ENCODE measurements around the gene BHLHE40. TPM values are rescaled to one million over a fixed set of nuclear protein-coding genes. Genes with fewer than 3 reads are reported as not detected.
A peak's percentile ranks its signal among the peaks of the same experiment; 100 is the strongest.

Gene BHLHE40
- total RNA-seq, 1 experiment from 2014 or later: 81.6 TPM

DNA sequence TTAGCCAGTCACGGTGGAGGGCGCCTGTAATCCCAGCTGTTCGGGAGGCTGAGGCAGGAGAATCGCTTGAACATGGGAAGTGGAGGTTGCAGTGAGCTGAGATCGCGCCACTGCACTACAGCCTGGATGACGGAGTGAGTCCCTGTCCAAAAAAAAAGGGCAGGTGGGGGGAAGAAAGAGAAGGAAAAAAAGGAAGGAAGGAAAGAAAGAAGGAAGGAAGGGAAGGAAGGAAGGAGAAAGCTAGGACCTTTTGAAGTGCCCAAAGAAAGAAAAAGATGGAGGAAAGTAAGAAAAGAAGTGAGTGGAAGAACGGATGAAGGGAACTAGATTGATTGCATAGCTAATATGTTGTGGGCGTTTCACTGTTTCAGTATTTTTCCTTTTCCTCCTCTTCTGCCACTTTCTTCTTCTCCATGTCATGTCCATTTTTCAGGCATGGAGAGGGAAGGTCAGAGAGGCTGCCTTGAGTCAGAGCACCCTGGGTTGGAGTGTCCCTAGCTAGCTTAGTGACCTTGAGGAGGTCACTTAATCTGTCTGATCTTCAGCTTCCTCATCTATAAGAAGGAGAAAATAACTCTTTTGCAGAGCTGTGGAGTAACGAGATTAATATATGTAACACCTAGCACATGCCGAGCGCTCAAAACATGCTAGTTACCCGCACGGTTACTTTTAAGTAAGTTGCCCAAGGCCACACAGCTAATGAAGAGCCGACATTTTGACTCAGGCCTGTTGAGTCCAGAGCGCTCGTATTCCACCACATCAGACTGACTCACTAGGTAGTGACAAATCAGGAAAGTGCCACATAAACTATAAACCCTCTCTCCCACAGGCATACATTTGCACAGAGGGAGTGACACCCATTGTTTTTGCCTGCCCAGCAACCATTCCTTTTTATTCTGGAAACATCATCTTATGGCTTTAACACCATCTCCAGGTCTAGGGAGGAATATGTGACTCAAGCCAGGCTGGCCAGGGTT lies 42.2 kb downstream of the BHLHE40 start:
- Histone ChIP-seq H3K4me3 (replicated peaks in 1 of 2; ENCODE audit: low read depth in 1 of 2, low read length in 2 of 2) (peak overlapping the region in 1 of 2 experiments; percentile 2; a peak in 1 of 4 replicates), H2AFZ (ENCODE audit: low read depth, low read length, poor library complexity, severe bottlenecking) (peak overlapping the region; percentile 10), H3K27ac (ENCODE audit: low read depth, low read length) (peak overlapping the region; percentile 68), H3K4me1 (ENCODE audit: control insufficient read depth in 1 of 2, insufficient read depth in 2 of 2, low read length in 2 of 2) (peaks cover 77 to 98% of the 10 kb centered on the region in 2 experiments), H3K36me3 (ENCODE audit: control insufficient read depth in 1 of 2, insufficient read depth in 2 of 2, low read length in 2 of 2) (no peaks in the 10 kb centered on the region), H4K20me1 (ENCODE audit: insufficient read depth) (no peaks in the 10 kb centered on the region), H3K9me3 (ENCODE audit: control insufficient read depth in 1 of 2, insufficient read depth in 1 of 2, low read depth in 1 of 2, low read length in 2 of 2) (no peaks in the 10 kb centered on the region), H3K9me2 (ENCODE audit: insufficient read depth) (no peaks in the 10 kb centered on the region), H3K4me2 (ENCODE audit: low read length) (peak overlapping the region; percentile 70), H3K27me3 (ENCODE audit: insufficient read depth, low read length) (no peaks in the 10 kb centered on the region), H3K9ac (ENCODE audit: low read length) (peak overlapping the region; percentile 34), H3K79me2 (ENCODE audit: insufficient read depth, low read length) (no peaks in the 10 kb centered on the region)
- ATAC-seq (peak; percentile 37), DNase-seq (ENCODE audit: low read depth, low spot score) (peak; percentile 80)
- ChIA-PET POLR2A (interaction anchor here (1.0 to 3.9 kb wide), 8 partner anchors 9 to 161 kb away, joined by 3 to 39 read pairs (median 6); partner anchors contain the start of gene BHLHE40), RAD21 (ENCODE audit: low non-redundant PET in 1 of 2, low total read pairs in 2 of 2, uncharacterized antibody in 2 of 2, unreplicated experiment in 2 of 2) (interaction anchor here in 1 of 2 experiments (1.1 to 1.4 kb wide), 2 partner anchors 39 to 42 kb away, joined by 3 read pairs; partner anchors contain the start of gene BHLHE40), CTCF (interaction anchor here (0.9 to 3.4 kb wide), 4 partner anchors 8 to 310 kb away, joined by 3 to 18 read pairs (median 4); no protein-coding TSS in a partner anchor)
- intact Hi-C loops (cut with micrococcal nuclease): loop anchor here (10.0 kb wide), 1 partner anchor 187 kb away; no protein-coding TSS in a partner anchor
- BruUV-seq (replicated peaks): no TSS peak
- no peak for TF ChIP-seq SP1 (IDR thresholded peaks at IDR 0.05; ENCODE audit: low read depth)
- TF ChIP-seq POLR2AphosphoS5 (IDR thresholded peaks at IDR 0.05; ENCODE audit: low read depth, low read length): peak; percentile 66
- TF ChIP-seq EGR1 (IDR thresholded peaks at IDR 0.05; ENCODE audit: low read depth): no peak
- TF ChIP-seq, protein P1, sequence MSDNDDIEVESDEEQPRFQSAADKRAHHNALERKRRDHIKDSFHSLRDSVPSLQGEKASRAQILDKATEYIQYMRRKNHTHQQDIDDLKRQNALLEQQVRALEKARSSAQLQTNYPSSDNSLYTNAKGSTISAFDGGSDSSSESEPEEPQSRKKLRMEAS (IDR thresholded peaks at IDR 0.05): no peak
- TF ChIP-seq ZFX (IDR thresholded peaks at IDR 0.05): no peak
- TF ChIP-seq, protein P2, sequence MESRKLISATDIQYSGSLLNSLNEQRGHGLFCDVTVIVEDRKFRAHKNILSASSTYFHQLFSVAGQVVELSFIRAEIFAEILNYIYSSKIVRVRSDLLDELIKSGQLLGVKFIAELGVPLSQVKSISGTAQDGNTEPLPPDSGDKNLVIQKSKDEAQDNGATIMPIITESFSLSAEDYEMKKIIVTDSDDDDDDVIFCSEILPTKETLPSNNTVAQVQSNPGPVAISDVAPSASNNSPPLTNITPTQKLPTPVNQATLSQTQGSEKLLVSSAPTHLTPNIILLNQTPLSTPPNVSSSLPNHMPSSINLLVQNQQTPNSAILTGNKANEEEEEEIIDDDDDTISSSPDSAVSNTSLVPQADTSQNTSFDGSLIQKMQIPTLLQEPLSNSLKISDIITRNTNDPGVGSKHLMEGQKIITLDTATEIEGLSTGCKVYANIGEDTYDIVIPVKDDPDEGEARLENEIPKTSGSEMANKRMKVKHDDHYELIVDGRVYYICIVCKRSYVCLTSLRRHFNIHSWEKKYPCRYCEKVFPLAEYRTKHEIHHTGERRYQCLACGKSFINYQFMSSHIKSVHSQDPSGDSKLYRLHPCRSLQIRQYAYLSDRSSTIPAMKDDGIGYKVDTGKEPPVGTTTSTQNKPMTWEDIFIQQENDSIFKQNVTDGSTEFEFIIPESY (IDR thresholded peaks at IDR 0.05; ENCODE audit: extremely low read depth, insufficient replicate concordance, low read length): peak; percentile 47
- TF ChIP-seq YY1 (IDR thresholded peaks at IDR 0.05; ENCODE audit: extremely low read depth, insufficient replicate concordance, low read depth, low read length): peak; percentile 88
- TF ChIP-seq TCF7L2 (IDR thresholded peaks at IDR 0.05; ENCODE audit: borderline replicate concordance, extremely low read depth, insufficient read depth, insufficient read length): peak; percentile 78
- TF ChIP-seq, protein P3, sequence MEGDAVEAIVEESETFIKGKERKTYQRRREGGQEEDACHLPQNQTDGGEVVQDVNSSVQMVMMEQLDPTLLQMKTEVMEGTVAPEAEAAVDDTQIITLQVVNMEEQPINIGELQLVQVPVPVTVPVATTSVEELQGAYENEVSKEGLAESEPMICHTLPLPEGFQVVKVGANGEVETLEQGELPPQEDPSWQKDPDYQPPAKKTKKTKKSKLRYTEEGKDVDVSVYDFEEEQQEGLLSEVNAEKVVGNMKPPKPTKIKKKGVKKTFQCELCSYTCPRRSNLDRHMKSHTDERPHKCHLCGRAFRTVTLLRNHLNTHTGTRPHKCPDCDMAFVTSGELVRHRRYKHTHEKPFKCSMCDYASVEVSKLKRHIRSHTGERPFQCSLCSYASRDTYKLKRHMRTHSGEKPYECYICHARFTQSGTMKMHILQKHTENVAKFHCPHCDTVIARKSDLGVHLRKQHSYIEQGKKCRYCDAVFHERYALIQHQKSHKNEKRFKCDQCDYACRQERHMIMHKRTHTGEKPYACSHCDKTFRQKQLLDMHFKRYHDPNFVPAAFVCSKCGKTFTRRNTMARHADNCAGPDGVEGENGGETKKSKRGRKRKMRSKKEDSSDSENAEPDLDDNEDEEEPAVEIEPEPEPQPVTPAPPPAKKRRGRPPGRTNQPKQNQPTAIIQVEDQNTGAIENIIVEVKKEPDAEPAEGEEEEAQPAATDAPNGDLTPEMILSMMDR (IDR thresholded peaks at IDR 0.05 in 2 of 3, conservative IDR thresholded peaks at IDR 0.05 in 1 of 3; ENCODE audit: borderline replicate concordance in 1 of 3, insufficient read depth in 1 of 3, low read depth in 2 of 3, low read length in 2 of 3): no peak
- TF ChIP-seq, protein P4, sequence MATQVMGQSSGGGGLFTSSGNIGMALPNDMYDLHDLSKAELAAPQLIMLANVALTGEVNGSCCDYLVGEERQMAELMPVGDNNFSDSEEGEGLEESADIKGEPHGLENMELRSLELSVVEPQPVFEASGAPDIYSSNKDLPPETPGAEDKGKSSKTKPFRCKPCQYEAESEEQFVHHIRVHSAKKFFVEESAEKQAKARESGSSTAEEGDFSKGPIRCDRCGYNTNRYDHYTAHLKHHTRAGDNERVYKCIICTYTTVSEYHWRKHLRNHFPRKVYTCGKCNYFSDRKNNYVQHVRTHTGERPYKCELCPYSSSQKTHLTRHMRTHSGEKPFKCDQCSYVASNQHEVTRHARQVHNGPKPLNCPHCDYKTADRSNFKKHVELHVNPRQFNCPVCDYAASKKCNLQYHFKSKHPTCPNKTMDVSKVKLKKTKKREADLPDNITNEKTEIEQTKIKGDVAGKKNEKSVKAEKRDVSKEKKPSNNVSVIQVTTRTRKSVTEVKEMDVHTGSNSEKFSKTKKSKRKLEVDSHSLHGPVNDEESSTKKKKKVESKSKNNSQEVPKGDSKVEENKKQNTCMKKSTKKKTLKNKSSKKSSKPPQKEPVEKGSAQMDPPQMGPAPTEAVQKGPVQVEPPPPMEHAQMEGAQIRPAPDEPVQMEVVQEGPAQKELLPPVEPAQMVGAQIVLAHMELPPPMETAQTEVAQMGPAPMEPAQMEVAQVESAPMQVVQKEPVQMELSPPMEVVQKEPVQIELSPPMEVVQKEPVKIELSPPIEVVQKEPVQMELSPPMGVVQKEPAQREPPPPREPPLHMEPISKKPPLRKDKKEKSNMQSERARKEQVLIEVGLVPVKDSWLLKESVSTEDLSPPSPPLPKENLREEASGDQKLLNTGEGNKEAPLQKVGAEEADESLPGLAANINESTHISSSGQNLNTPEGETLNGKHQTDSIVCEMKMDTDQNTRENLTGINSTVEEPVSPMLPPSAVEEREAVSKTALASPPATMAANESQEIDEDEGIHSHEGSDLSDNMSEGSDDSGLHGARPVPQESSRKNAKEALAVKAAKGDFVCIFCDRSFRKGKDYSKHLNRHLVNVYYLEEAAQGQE (IDR thresholded peaks at IDR 0.05; ENCODE audit: low read depth): no peak
- TF ChIP-seq, protein P5, sequence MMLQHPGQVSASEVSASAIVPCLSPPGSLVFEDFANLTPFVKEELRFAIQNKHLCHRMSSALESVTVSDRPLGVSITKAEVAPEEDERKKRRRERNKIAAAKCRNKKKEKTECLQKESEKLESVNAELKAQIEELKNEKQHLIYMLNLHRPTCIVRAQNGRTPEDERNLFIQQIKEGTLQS (IDR thresholded peaks at IDR 0.05): no peak

Measured in HCT116 (cell line).